WTC11 (cell line): ENCODE results near the gene AMER3. TPM values are rescaled to one million over a fixed set of nuclear protein-coding genes. Genes with fewer than 3 reads are reported as not detected.
A peak's percentile ranks its signal among the peaks of the same experiment; 100 is the strongest.

ENCODE experiments used
- ATAC-seq: fragments of 200-7000 bp; cut with Tn5 transposase; 2 replicates; pipeline ENCODE4 v1.10.0; 2021; ENCODE audit warnings: mild to moderate bottlenecking, moderate library complexity
- CTCF ChIA-PET: fragments of 300-600 bp; sonication (Branson Sonifier 250); formaldehyde crosslinking; loops from one replicate; lab custom pipeline; 2021; ENCODE audit warnings: antibody characterized with exemption; lab: Charles Lee
- POLR2A ChIA-PET: fragments of 350-600 bp; sonication (Branson Sonifier 250); formaldehyde crosslinking; loops from one replicate; lab custom pipeline; 2021; ENCODE audit warnings: antibody characterized with exemption; lab: Charles Lee
- DNase-seq: peaks from one replicate; pipeline ENCODE4 v3.0.0; 2021; ENCODE audit warnings: low spot score
- H3K27ac Mint-ChIP-seq: 2 replicates; pipeline ENCODE4 v1.8.0; 2021; ENCODE audit warnings: mixed read lengths
- H3K27me3 Mint-ChIP-seq: 2 replicates; pipeline ENCODE4 v1.8.0; 2021; ENCODE audit warnings: low read depth, mild to moderate bottlenecking, moderate library complexity, mixed read lengths
- H3K36me3 Mint-ChIP-seq: 2 replicates; pipeline ENCODE4 v1.8.0; 2021; ENCODE audit warnings: mixed read lengths
- H3K4me1 Mint-ChIP-seq: 2 replicates; pipeline ENCODE4 v1.8.0; 2022; ENCODE audit warnings: mixed read lengths
- H3K4me3 Mint-ChIP-seq: 2 replicates; pipeline ENCODE4 v1.8.0; 2021; ENCODE audit warnings: mild to moderate bottlenecking, moderate library complexity, mixed read lengths
- H3K9me3 Mint-ChIP-seq: 2 replicates; pipeline ENCODE4 v1.8.0; 2021; ENCODE audit warnings: mixed read lengths
- ARID4B ChIP-seq: sonication (generic); formaldehyde crosslinking; IDR thresholded peaks from 2 replicates; pipeline ENCODE4 v1.8.0; 2023; ENCODE audit warnings: missing genetic modification reagents, mild to moderate bottlenecking, borderline replicate concordance
- CREM ChIP-seq: sonication (generic); formaldehyde crosslinking; IDR thresholded peaks from 2 replicates; pipeline ENCODE4 v1.8.1; 2022; ENCODE audit warnings: mild to moderate bottlenecking, missing genetic modification reagents, moderate library complexity
- E2F1 ChIP-seq: sonication (generic); formaldehyde crosslinking; IDR thresholded peaks from 2 replicates; pipeline ENCODE4 v1.8.0; 2022; ENCODE audit warnings: mild to moderate bottlenecking, missing genetic modification reagents
- ELF4 ChIP-seq: sonication (generic); formaldehyde crosslinking; IDR thresholded peaks from 2 replicates; pipeline ENCODE4 v1.8.1; 2022; ENCODE audit warnings: low read depth, mild to moderate bottlenecking, moderate library complexity, missing genetic modification reagents
- FOXK1 ChIP-seq: sonication (generic); formaldehyde crosslinking; IDR thresholded peaks from 2 replicates; pipeline ENCODE4 v1.8.0; 2022; ENCODE audit warnings: mild to moderate bottlenecking, moderate library complexity, missing genetic modification reagents
- FOXP4 ChIP-seq: sonication (generic); formaldehyde crosslinking; IDR thresholded peaks from 2 replicates; pipeline ENCODE4 v1.8.0; 2022; ENCODE audit warnings: mild to moderate bottlenecking, missing genetic modification reagents
- GABPB1 ChIP-seq: sonication (generic); formaldehyde crosslinking; IDR thresholded peaks from 2 replicates; pipeline ENCODE4 v1.8.1; 2023; ENCODE audit warnings: mild to moderate bottlenecking, missing genetic modification reagents
- GTF2I ChIP-seq: fragments of 250-450 bp; sonication (Bioruptor Pico); conservative IDR thresholded peaks from 2 replicates; pipeline ENCODE4 v1.4.0; 2021; ENCODE audit warnings: mild to moderate bottlenecking
- MLX ChIP-seq: sonication (generic); formaldehyde crosslinking; IDR thresholded peaks from 2 replicates; pipeline ENCODE4 v1.8.1; 2023; ENCODE audit warnings: mild to moderate bottlenecking, missing genetic modification reagents, moderate library complexity
- NFYB ChIP-seq: sonication (generic); formaldehyde crosslinking; conservative IDR thresholded peaks from 2 replicates; pipeline ENCODE4 v1.8.0; 2022; ENCODE audit warnings: low read depth, missing genetic modification reagents
- NR3C1 ChIP-seq: sonication (generic); formaldehyde crosslinking; conservative IDR thresholded peaks from 2 replicates; pipeline ENCODE4 v1.8.1; 2023; ENCODE audit warnings: low read depth, mild to moderate bottlenecking, missing genetic modification reagents
- PRDM15 ChIP-seq: sonication (generic); formaldehyde crosslinking; IDR thresholded peaks from 2 replicates; pipeline ENCODE4 v1.8.0; 2022; ENCODE audit warnings: missing genetic modification reagents
- PREB ChIP-seq: sonication (generic); formaldehyde crosslinking; IDR thresholded peaks from 2 replicates; pipeline ENCODE4 v1.8.1; 2022; ENCODE audit warnings: mild to moderate bottlenecking, missing genetic modification reagents, moderate library complexity, borderline replicate concordance
- PRRX2 ChIP-seq: fragments of 250-450 bp; sonication (Bioruptor Pico); IDR thresholded peaks from 2 replicates; pipeline ENCODE4 v1.8.0; 2021; ENCODE audit warnings: mild to moderate bottlenecking
- RORB ChIP-seq: fragments of 250-450 bp; sonication (Bioruptor Pico); IDR thresholded peaks from 2 replicates; pipeline ENCODE4 v1.9.0; 2021; ENCODE audit warnings: mild to moderate bottlenecking
- USF2 ChIP-seq: sonication (generic); formaldehyde crosslinking; IDR thresholded peaks from 2 replicates; pipeline ENCODE4 v1.8.1; 2023; ENCODE audit warnings: mild to moderate bottlenecking, missing genetic modification reagents, moderate library complexity
- ZNF317 ChIP-seq: sonication (generic); formaldehyde crosslinking; IDR thresholded peaks from 2 replicates; pipeline ENCODE4 v1.8.1; 2023; ENCODE audit warnings: low read depth, mild to moderate bottlenecking, moderate library complexity, missing genetic modification reagents, borderline replicate concordance
- ZNF671 ChIP-seq: fragments of 250-450 bp; sonication (Bioruptor Pico); IDR thresholded peaks from 2 replicates; pipeline ENCODE4 v1.8.0; 2021; ENCODE audit warnings: mild to moderate bottlenecking
- ZSCAN18 ChIP-seq: fragments of 250-450 bp; sonication (Bioruptor Pico); IDR thresholded peaks from 2 replicates; pipeline ENCODE4 v2.1.2; 2022; ENCODE audit warnings: mild to moderate bottlenecking, moderate library complexity
- total RNA-seq: library from RNA; stranded (reverse); gene quantifications from 3 replicates; pipeline ENCODE4 v1.2.3, GENCODE V29; 2021

The AMER3 gene
- total RNA-seq, 1 experiment from 2014 or later, result 0.13 TPM

GRCh38 chr2:130813722-130814121 is 58.4 kb downstream of the AMER3 start:
- Mint-ChIP-seq H3K27ac (no peak overlapping the region), H3K4me3 (no peak overlapping the region), H3K27me3 (peaks cover 3% of the 10 kb centered on the region; the same call in 1 of the 2 replicates), H3K9me3 (0 out of 2 replicates have a peak, but pooled peaks cover 4% of the 10 kb centered on the region), H3K36me3 (no peaks in the 10 kb centered on the region), H3K4me1 (no peaks in the 10 kb centered on the region; the same call in 1 of the 2 replicates)
- ChIA-PET CTCF (no interaction called here), POLR2A (no interaction called here)
- TF ChIP-seq PRRX2 (CRISPR knock-in tag) (no peak), ZNF317 (CRISPR knock-in tag) (no peak), RORB (CRISPR knock-in tag) (no peak), PREB (CRISPR knock-in tag) (no peak), GTF2I (CRISPR knock-in tag) (no peak), FOXK1 (CRISPR knock-in tag) (no peak), ARID4B (no peak), NFYB (no peak), ELF4 (CRISPR knock-in tag) (no peak), ZSCAN18 (CRISPR knock-in tag) (no peak), NR3C1 (CRISPR knock-in tag) (no peak), ZNF671 (CRISPR knock-in tag) (no peak)
- DNase-seq (no peak), ATAC-seq (no peak)

- Mint-ChIP-seq H3K27ac (peak overlapping the region; percentile 21; the same call in 1 of the 2 replicates), H3K36me3 (no peaks in the 10 kb centered on the region), H3K9me3 (no peaks in the 10 kb centered on the region), H3K27me3 (peaks cover 3% of the 10 kb centered on the region; the same call in 1 of the 2 replicates), H3K4me3 (no peak overlapping the region), H3K4me1 (peaks cover 8% of the 10 kb centered on the region)
- ChIA-PET CTCF (interaction anchor here (1.0 kb wide), 2 partner anchors 17 to 58 kb away, joined by 3 read pairs; no protein-coding TSS in a partner anchor), POLR2A (no interaction called here)
- ATAC-seq (no peak), DNase-seq (no peak)
- no peak for TF ChIP-seq CREM (CRISPR knock-in tag)
- TF ChIP-seq FOXP4 (CRISPR knock-in tag), result no peak
- no peak for TF ChIP-seq MLX (CRISPR knock-in tag)
- TF ChIP-seq E2F1 (CRISPR knock-in tag), result no peak
- TF ChIP-seq PRDM15 (CRISPR knock-in tag), result no peak
- no peak for TF ChIP-seq GABPB1 (CRISPR knock-in tag)
- TF ChIP-seq USF2, result no peak
Measured at GRCh38 chr2:130814931-130815680, 59.8 kb downstream of the AMER3 start.
